ENCODE data around the gene SGSM2. TPM values are rescaled to one million over a fixed set of nuclear protein-coding genes. Genes with fewer than 3 reads are reported as not detected.
A peak's percentile ranks its signal among the peaks of the same experiment; 100 is the strongest.

The SGSM2 gene, protein sequence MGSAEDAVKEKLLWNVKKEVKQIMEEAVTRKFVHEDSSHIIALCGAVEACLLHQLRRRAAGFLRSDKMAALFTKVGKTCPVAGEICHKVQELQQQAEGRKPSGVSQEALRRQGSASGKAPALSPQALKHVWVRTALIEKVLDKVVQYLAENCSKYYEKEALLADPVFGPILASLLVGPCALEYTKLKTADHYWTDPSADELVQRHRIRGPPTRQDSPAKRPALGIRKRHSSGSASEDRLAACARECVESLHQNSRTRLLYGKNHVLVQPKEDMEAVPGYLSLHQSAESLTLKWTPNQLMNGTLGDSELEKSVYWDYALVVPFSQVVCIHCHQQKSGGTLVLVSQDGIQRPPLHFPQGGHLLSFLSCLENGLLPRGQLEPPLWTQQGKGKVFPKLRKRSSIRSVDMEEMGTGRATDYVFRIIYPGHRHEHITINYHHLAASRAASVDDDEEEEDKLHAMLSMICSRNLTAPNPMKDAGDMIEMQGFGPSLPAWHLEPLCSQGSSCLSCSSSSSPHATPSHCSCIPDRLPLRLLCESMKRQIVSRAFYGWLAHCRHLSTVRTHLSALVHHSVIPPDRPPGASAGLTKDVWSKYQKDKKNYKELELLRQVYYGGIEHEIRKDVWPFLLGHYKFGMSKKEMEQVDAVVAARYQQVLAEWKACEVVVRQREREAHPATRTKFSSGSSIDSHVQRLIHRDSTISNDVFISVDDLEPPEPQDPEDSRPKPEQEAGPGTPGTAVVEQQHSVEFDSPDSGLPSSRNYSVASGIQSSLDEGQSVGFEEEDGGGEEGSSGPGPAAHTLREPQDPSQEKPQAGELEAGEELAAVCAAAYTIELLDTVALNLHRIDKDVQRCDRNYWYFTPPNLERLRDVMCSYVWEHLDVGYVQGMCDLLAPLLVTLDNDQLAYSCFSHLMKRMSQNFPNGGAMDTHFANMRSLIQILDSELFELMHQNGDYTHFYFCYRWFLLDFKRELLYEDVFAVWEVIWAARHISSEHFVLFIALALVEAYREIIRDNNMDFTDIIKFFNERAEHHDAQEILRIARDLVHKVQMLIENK
- total RNA-seq (2016; rRNA removed; fragmentation: Illumina TruSeq; extraction: Trizol) (11.3 and 30.4 TPM in 2 replicates), polyA plus RNA-seq (2011; rRNA removed) (51.3 and 65.4 TPM in 2 replicates), polyA minus RNA-seq (2011; rRNA and poly(A)+ RNA removed; ENCODE audit: low replicate concordance) (30.6 and 64.0 TPM in 2 replicates), Bru-seq, nascent RNA (percentile 54 among the genes with signal in this experiment), BruChase-seq, experiment 1, labeled RNA remaining after a 6-hour chase (percentile 74 among the genes with signal in this experiment), BruChase-seq, experiment 2, labeled RNA remaining after a 2-hour chase (percentile 65 among the genes with signal in this experiment)
- 7.6 and 9.3 TPM in 2 replicates for total RNA-seq (2016; cell fraction: cytosol; rRNA removed; fragmentation: Illumina TruSeq; extraction: Trizol; ENCODE audit: low read depth)
- 9.9 and 30.6 TPM in 2 replicates for total RNA-seq (2016; cell fraction: insoluble cytoplasmic fraction; rRNA removed; fragmentation: Illumina TruSeq; extraction: Trizol)
- 11.2 and 13.2 TPM in 2 replicates for total RNA-seq (2016; cell fraction: membrane; rRNA removed; fragmentation: Illumina TruSeq; extraction: Trizol)
- total RNA-seq (2016; cell fraction: nucleus; rRNA removed; fragmentation: Illumina TruSeq; extraction: Trizol): 35.7 and 46.1 TPM in 2 replicates
- polyA plus RNA-seq (2011; cell fraction: cytosol; rRNA removed): 21.2 and 36.3 TPM in 2 replicates
- polyA plus RNA-seq (2011; cell fraction: nucleus; rRNA removed): 464 and 562 TPM in 2 replicates
- polyA plus RNA-seq (2012): 23.3 and 40.7 TPM in 2 replicates
- 3.8 and 4.0 TPM in 2 replicates for polyA plus RNA-seq (2016; cell fraction: cytosol; fragmentation: Illumina TruSeq; extraction: Trizol; ENCODE audit: low read depth)
- 14.4 and 16.9 TPM in 2 replicates for polyA plus RNA-seq (2016; cell fraction: insoluble cytoplasmic fraction; fragmentation: Illumina TruSeq; extraction: Trizol; ENCODE audit: low read depth)
- polyA plus RNA-seq (2016; cell fraction: membrane; fragmentation: Illumina TruSeq; extraction: Trizol; ENCODE audit: low read depth): 7.9 and 8.8 TPM in 2 replicates
- 128 and 136 TPM in 2 replicates for polyA plus RNA-seq (2016; cell fraction: nucleus; fragmentation: Illumina TruSeq; extraction: Trizol; ENCODE audit: insufficient read depth, low read depth)
- 15.6 and 19.8 TPM in 2 replicates for polyA minus RNA-seq (2011; cell fraction: cytosol; rRNA and poly(A)+ RNA removed)
- polyA minus RNA-seq (2011; cell fraction: nucleus; rRNA and poly(A)+ RNA removed): 41.3 and 46.7 TPM in 2 replicates
- long read RNA-seq, experiment 1, partial matches to known transcripts: 1 of 4 reads
- long read RNA-seq, experiment 1, other reads (novel, unspliced or antisense): 3 of 4 reads
- long read RNA-seq, experiment 2, full-length matches to known transcripts: 11 of 43 reads
- long read RNA-seq, experiment 2, partial matches to known transcripts: 13 of 43 reads
- long read RNA-seq, experiment 2, other reads (novel, unspliced or antisense): 19 of 43 reads

GRCh38 chr17:2336852-2337543, at the start of gene SGSM2:
TSS of gene SGSM2 (plus strand) at chr17:2337501. CDS start at chr17:2337689, 188 bp downstream.
- H3K9ac ChIP-seq (ENCODE audit: insufficient read depth, low read depth, low read length): peak within 1 kb of the TSS; percentile 96
- H4K20me1 ChIP-seq (ENCODE audit: insufficient read depth, low read length): no peaks in the 10 kb centered on the region
- H3K4me1 ChIP-seq (ENCODE audit: insufficient read depth, low read length): peaks cover 35% of the 10 kb centered on the region
- TSS peak; percentile 52 for BruUV-seq (replicated peaks)
- 1% methylated on average over 22 of the region's 77 CpGs for WGBS (ENCODE audit: low lambda C conversion rate)
- peak within 1 kb of the TSS; percentile 96 for H3K4me2 ChIP-seq (ENCODE audit: low read depth, low read length)
- intact Hi-C loops (cut with micrococcal nuclease; ENCODE audit: unreplicated experiment) (loop anchor here (5.0 kb wide), 1 partner anchor 65 kb away; the partner anchor contains the start of gene MNT), in situ Hi-C loops (cut with HindIII; ENCODE audit: extremely low pct_ligation_motif_present, low pct_unique_long_range_greater_than_20kb) (no loop called here)
- H3K36me3 ChIP-seq (replicated peaks in 1 of 2; ENCODE audit: control insufficient read depth in 1 of 2, insufficient read depth in 2 of 2, low read length in 2 of 2): peaks cover 18 to 29% of the 10 kb centered on the region in 2 experiments
- H3K79me2 ChIP-seq (ENCODE audit: insufficient read depth, low read length): peaks cover 42% of the 10 kb centered on the region
- POLR2A ChIA-PET: interaction anchor here (0.8 to 2.1 kb wide), 20 partner anchors 9 to 620 kb away, joined by 3 to 23 read pairs (median 5); partner anchors contain the start of genes SMG6 and SRR
- peak within 1 kb of the TSS; percentile 77 for H3K27ac ChIP-seq (ENCODE audit: extremely low read length, insufficient read depth, low read length)
- H3K9me3 ChIP-seq (ENCODE audit: low read length): no peaks in the 10 kb centered on the region
- peak within 1 kb of the TSS; percentile 67 to 100 (median 99) for H3K4me3 ChIP-seq (replicated peaks in 1 of 3; ENCODE audit: insufficient read depth in 1 of 3, low read depth in 2 of 3, low read length in 3 of 3)
- CTCF ChIA-PET (ENCODE audit: low intra/inter-chr PET ratio, low total read pairs): interaction anchor here (1.6 kb wide), 1 partner anchor 16 kb away, joined by 5 read pairs; no protein-coding TSS in a partner anchor
- DNase-seq (ENCODE audit: low spot score): peak; percentile 42
- FAIRE-seq: no peak
- ATAC-seq: peak; percentile 70
- no peak within 1 kb of the TSS for H2AFZ ChIP-seq (ENCODE audit: low read length)
- no peaks in the 10 kb centered on the region; a peak in 1 of 5 replicates for H3K27me3 ChIP-seq (ENCODE audit: control insufficient read depth in 1 of 2, insufficient read depth in 2 of 2, low read length in 2 of 2)
- no peak for TF ChIP-seq ZNF441 (CRISPR knock-in tag; IDR thresholded peaks at IDR 0.05; ENCODE audit: borderline replicate concordance)
- no peak for TF ChIP-seq KDM5A (IDR thresholded peaks at IDR 0.05; ENCODE audit: borderline replicate concordance, low read length)
- TF ChIP-seq SRSF4 (IDR thresholded peaks at IDR 0.05; ENCODE audit: low read depth, low read length, poor library complexity, severe bottlenecking): no peak
- TF ChIP-seq THAP11 (CRISPR knock-in tag; IDR thresholded peaks at IDR 0.05): no peak
- TF ChIP-seq ZNF549 (CRISPR knock-in tag; IDR thresholded peaks at IDR 0.05): no peak
- TF ChIP-seq TOPORS (CRISPR knock-in tag; IDR thresholded peaks at IDR 0.05): no peak
- TF ChIP-seq ZSCAN21 (CRISPR knock-in tag; IDR thresholded peaks at IDR 0.05; ENCODE audit: borderline replicate concordance): peak; percentile 18; the same call in 1 of the 2 replicates
- TF ChIP-seq, protein P1, sequence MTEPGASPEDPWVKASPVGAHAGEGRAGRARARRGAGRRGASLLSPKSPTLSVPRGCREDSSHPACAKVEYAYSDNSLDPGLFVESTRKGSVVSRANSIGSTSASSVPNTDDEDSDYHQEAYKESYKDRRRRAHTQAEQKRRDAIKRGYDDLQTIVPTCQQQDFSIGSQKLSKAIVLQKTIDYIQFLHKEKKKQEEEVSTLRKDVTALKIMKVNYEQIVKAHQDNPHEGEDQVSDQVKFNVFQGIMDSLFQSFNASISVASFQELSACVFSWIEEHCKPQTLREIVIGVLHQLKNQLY (CRISPR knock-in tag; IDR thresholded peaks at IDR 0.05): no peak
- TF ChIP-seq MATR3 (CRISPR knock-in tag; IDR thresholded peaks at IDR 0.05): no peak
- no peak for TF ChIP-seq TP53 (CRISPR knock-in tag; conservative IDR thresholded peaks at IDR 0.05)
- no peak for TF ChIP-seq ZNF280B (CRISPR knock-in tag; IDR thresholded peaks at IDR 0.05; ENCODE audit: borderline replicate concordance)

All from HepG2 (cell line).